ENCODE results near the gene UNK. TPM values are rescaled to one million over a fixed set of nuclear protein-coding genes. Genes with fewer than 3 reads are reported as not detected.
A peak's percentile ranks its signal among the peaks of the same experiment; 100 is the strongest.
"Not testable (repeated sequence)": the region's sequence is repeated elsewhere in the genome, so short reads cannot be mapped to it uniquely, and the experiment has no call there.

Gene UNK
- total and polyA plus RNA-seq, 2 donors: 13.7 to 31.6 TPM

GRCh38 chr17:75851693-75851991 lies 67.0 kb downstream of the UNK start:
- H3K36me3 ChIP-seq (ENCODE audit: control insufficient read depth in 2 of 2, insufficient read depth in 2 of 2, low read length in 1 of 2): peaks cover 45 to 53% of the 10 kb centered on the region in 2 donors
- H3K9me3 ChIP-seq (ENCODE audit: control insufficient read depth in 2 of 2, insufficient read depth in 1 of 2, low read length in 1 of 2): peaks cover 0 to 10% of the 10 kb centered on the region in 2 donors
- 98% methylated on average over 15 of the region's 15 CpGs for WGBS
- not testable (repeated sequence) for H3K4me3 ChIP-seq (ENCODE audit: low read length in 2 of 2); DNase-seq (ENCODE audit: low read depth in 6 of 9, low spot score in 9 of 9); H3K27me3 ChIP-seq (ENCODE audit: control insufficient read depth in 2 of 2, insufficient read depth in 1 of 2, low read length in 1 of 2); H3K27ac ChIP-seq (ENCODE audit: low read depth in 1 of 2, low read length in 1 of 2)
- peaks cover 15 to 30% of the 10 kb centered on the region in 2 donors for H3K4me1 ChIP-seq (ENCODE audit: control insufficient read depth in 2 of 2, insufficient read depth in 2 of 2, low read length in 2 of 2)

- Histone ChIP-seq H3K4me1 (ENCODE audit: control insufficient read depth in 2 of 2, insufficient read depth in 2 of 2, low read length in 2 of 2) (peaks cover 15 to 28% of the 10 kb centered on the region in 2 donors), H3K27ac (ENCODE audit: low read depth in 1 of 2, low read length in 1 of 2) (no peak overlapping the region), H3K4me3 (ENCODE audit: low read length in 2 of 2) (no peak overlapping the region), H3K27me3 (ENCODE audit: control insufficient read depth in 2 of 2, insufficient read depth in 1 of 2, low read length in 1 of 2) (no peaks in the 10 kb centered on the region), H3K9me3 (ENCODE audit: control insufficient read depth in 2 of 2, insufficient read depth in 1 of 2, low read length in 1 of 2) (peaks cover 0 to 10% of the 10 kb centered on the region in 2 donors), H3K36me3 (ENCODE audit: control insufficient read depth in 2 of 2, insufficient read depth in 2 of 2, low read length in 1 of 2) (peaks cover 27 to 35% of the 10 kb centered on the region in 2 donors)
- DNase-seq (ENCODE audit: low read depth in 6 of 9, low spot score in 9 of 9): no peak
- 93% methylated on average over 7 of the region's 7 CpGs for WGBS
These were observed 68.8 kb downstream of the UNK start for GRCh38 chr17:75853433-75853832.

- WGBS: 68% methylated on average over 7 of the region's 7 CpGs
- no peaks in the 10 kb centered on the region for H3K27me3 ChIP-seq (ENCODE audit: control insufficient read depth in 2 of 2, insufficient read depth in 1 of 2, low read length in 1 of 2)
- peak overlapping the region; percentile 69 to 91 for H3K4me3 ChIP-seq (ENCODE audit: low read length in 2 of 2)
- peaks cover 15 to 29% of the 10 kb centered on the region in 2 donors for H3K4me1 ChIP-seq (ENCODE audit: control insufficient read depth in 2 of 2, insufficient read depth in 2 of 2, low read length in 2 of 2)
- peak overlapping the region; percentile 66 to 82 for H3K27ac ChIP-seq (ENCODE audit: low read depth in 1 of 2, low read length in 1 of 2)
- peaks cover 21 to 27% of the 10 kb centered on the region in 2 donors for H3K36me3 ChIP-seq (ENCODE audit: control insufficient read depth in 2 of 2, insufficient read depth in 2 of 2, low read length in 1 of 2)
- no peak for DNase-seq (ENCODE audit: low read depth in 6 of 9, low spot score in 9 of 9)
- H3K9me3 ChIP-seq (ENCODE audit: control insufficient read depth in 2 of 2, insufficient read depth in 1 of 2, low read length in 1 of 2): peaks cover 0 to 4% of the 10 kb centered on the region in 2 donors
These were observed 69.6 kb downstream of the UNK start for GRCh38 chr17:75854101-75854748.

GRCh38 chr17:75854881-75855309 lies 70.3 kb downstream of the UNK start:
- Histone ChIP-seq H3K4me1 (ENCODE audit: control insufficient read depth in 2 of 2, insufficient read depth in 2 of 2, low read length in 2 of 2) (peaks cover 15 to 25% of the 10 kb centered on the region in 2 donors), H3K27ac (ENCODE audit: low read depth in 1 of 2, low read length in 1 of 2) (peak overlapping the region; percentile 82 to 93), H3K4me3 (ENCODE audit: low read length in 2 of 2) (peak overlapping the region; percentile 69 to 91), H3K27me3 (ENCODE audit: control insufficient read depth in 2 of 2, insufficient read depth in 1 of 2, low read length in 1 of 2) (no peaks in the 10 kb centered on the region), H3K36me3 (ENCODE audit: control insufficient read depth in 2 of 2, insufficient read depth in 2 of 2, low read length in 1 of 2) (peaks cover 14 to 20% of the 10 kb centered on the region in 2 donors), H3K9me3 (ENCODE audit: control insufficient read depth in 2 of 2, insufficient read depth in 1 of 2, low read length in 1 of 2) (peaks cover 0 to 4% of the 10 kb centered on the region in 2 donors)
- no peak for DNase-seq (ENCODE audit: low read depth in 6 of 9, low spot score in 9 of 9)
- under 1% methylated on average over 19 of the region's 19 CpGs for WGBS

DNA sequence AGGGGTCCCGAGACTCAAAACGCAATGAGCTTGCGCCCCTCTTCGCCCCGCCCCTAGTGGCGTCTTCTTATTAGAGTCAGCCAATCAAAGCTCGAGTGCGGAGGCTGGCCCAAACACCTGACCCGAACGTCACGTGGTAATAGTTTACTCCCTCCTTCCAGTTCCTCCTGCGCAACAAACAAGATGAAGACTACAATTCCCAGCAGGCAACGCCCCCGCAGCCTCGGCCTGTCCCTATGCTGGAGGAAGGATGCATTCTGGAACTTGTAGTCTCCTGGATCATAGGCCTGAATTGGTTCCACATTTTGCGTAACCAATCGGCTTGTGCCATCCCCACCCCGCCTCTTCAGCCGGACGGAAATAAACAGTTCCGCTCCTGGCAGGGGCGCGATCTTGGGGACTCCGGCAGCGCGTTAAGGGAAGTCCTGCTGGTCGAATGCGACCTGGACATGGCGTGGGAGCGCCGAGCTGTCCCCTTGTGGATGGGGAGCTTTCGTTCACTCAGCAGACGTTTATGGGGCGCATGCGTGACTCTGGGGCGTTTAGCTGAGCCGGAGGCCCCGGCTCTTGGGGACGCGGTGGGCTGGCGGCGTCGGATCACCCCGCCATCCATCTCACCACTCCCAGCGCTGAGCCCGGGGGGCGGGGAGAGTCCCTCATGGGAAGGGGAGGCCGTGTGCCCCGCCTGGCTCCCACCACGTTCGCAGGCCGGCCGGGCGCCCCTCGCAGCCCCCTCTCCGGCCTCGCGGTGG lies 70.9 kb downstream of the UNK start, which contains the start of gene WBP2:
WBP2 (minus strand) TSS at position 26 of the 752 bp plus-strand sequence. CDS start 38 bp downstream, outside the sequence.
- peak within 1 kb of the TSS; percentile 94 to 95 for H3K27ac ChIP-seq (ENCODE audit: low read depth in 1 of 2, low read length in 1 of 2)
- H3K4me1 ChIP-seq (ENCODE audit: control insufficient read depth in 2 of 2, insufficient read depth in 2 of 2, low read length in 2 of 2): peaks cover 15 to 25% of the 10 kb centered on the region in 2 donors
- peaks cover 0 to 4% of the 10 kb centered on the region in 2 donors for H3K9me3 ChIP-seq (ENCODE audit: control insufficient read depth in 2 of 2, insufficient read depth in 1 of 2, low read length in 1 of 2)
- H3K27me3 ChIP-seq (ENCODE audit: control insufficient read depth in 2 of 2, insufficient read depth in 1 of 2, low read length in 1 of 2): no peaks in the 10 kb centered on the region
- peak within 1 kb of the TSS; percentile 75 to 91 for H3K4me3 ChIP-seq (ENCODE audit: low read length in 2 of 2)
- peaks cover 11 to 16% of the 10 kb centered on the region in 2 donors for H3K36me3 ChIP-seq (ENCODE audit: control insufficient read depth in 2 of 2, insufficient read depth in 2 of 2, low read length in 1 of 2)
- under 1% methylated on average over 58 of the region's 58 CpGs for WGBS
- DNase-seq (ENCODE audit: low read depth in 6 of 9, low spot score in 9 of 9): peak; percentile 98 to 100 (median 99)

DNA sequence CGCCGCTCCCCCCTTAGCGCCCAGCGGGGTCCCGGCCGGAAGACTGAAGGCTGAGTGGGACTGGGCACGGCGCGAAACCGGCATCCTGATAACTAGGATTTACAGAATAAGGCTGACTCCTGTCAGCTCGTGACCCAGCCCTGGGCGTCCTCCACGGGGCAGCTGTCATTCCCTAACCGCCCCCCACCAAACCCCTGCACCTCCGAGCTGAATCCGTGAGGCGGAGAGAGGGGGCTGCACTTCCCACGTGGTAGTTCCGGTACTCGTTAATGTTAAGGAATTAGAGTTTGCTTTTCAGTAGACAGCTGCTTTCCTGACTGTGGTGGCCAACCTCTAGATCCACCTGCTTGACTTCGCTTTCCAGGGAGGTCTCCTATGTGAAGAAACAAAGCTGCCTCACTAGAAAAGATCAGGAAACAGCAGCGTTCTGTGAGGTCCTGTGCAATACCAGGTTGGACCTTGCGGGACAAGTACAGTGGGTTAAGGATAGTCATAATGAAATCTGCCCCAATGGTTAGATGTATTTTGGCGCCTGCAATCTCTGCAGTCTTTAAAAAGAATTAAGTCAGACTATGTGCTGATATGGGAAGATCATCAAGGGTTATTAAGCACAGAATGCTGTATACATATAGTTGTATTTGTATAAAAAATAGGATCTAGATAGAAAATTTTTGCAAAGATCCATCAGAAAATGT lies 71.6 kb downstream of the UNK start:
- peaks cover 0 to 4% of the 10 kb centered on the region in 2 donors for H3K9me3 ChIP-seq (ENCODE audit: control insufficient read depth in 2 of 2, insufficient read depth in 1 of 2, low read length in 1 of 2)
- H3K4me1 ChIP-seq (ENCODE audit: control insufficient read depth in 2 of 2, insufficient read depth in 2 of 2, low read length in 2 of 2): peaks cover 15 to 27% of the 10 kb centered on the region in 2 donors
- peaks cover 3 to 9% of the 10 kb centered on the region in 2 donors for H3K36me3 ChIP-seq (ENCODE audit: control insufficient read depth in 2 of 2, insufficient read depth in 2 of 2, low read length in 1 of 2)
- WGBS: 2% methylated on average over 24 of the region's 24 CpGs
- H3K27ac ChIP-seq (ENCODE audit: low read depth in 1 of 2, low read length in 1 of 2): peak overlapping the region; percentile 94 to 95
- peak overlapping the region; percentile 75 to 91 for H3K4me3 ChIP-seq (ENCODE audit: low read length in 2 of 2)
- peak in 1 of 9 donors; percentile 53 for DNase-seq (ENCODE audit: low read depth in 6 of 9, low spot score in 9 of 9)
- H3K27me3 ChIP-seq (ENCODE audit: control insufficient read depth in 2 of 2, insufficient read depth in 1 of 2, low read length in 1 of 2): no peaks in the 10 kb centered on the region

- peaks cover 14 to 38% of the 10 kb centered on the region in 2 donors for H3K4me1 ChIP-seq (ENCODE audit: control insufficient read depth in 2 of 2, insufficient read depth in 2 of 2, low read length in 2 of 2)
- not testable (repeated sequence) for H3K4me3 ChIP-seq (ENCODE audit: low read length in 2 of 2); H3K27ac ChIP-seq (ENCODE audit: low read depth in 1 of 2, low read length in 1 of 2)
These were observed 74.8 kb downstream of the UNK start for GRCh38 chr17:75859358-75859757.

GRCh38 chr17:75861927-75862317 lies 77.3 kb downstream of the UNK start:
- no peaks in the 10 kb centered on the region for H3K9me3 ChIP-seq (ENCODE audit: control insufficient read depth in 2 of 2, insufficient read depth in 1 of 2, low read length in 1 of 2)
- H3K27ac ChIP-seq (ENCODE audit: low read depth in 1 of 2, low read length in 1 of 2): no peak overlapping the region
- no peaks in the 10 kb centered on the region for H3K36me3 ChIP-seq (ENCODE audit: control insufficient read depth in 2 of 2, insufficient read depth in 2 of 2, low read length in 1 of 2)
- WGBS: 97% methylated on average over 9 of the region's 9 CpGs
- H3K4me1 ChIP-seq (ENCODE audit: control insufficient read depth in 2 of 2, insufficient read depth in 2 of 2, low read length in 2 of 2): peaks cover 13 to 35% of the 10 kb centered on the region in 2 donors
- DNase-seq (ENCODE audit: low read depth in 6 of 9, low spot score in 9 of 9): no peak
- H3K4me3 ChIP-seq (ENCODE audit: low read length in 2 of 2): no peak overlapping the region
- H3K27me3 ChIP-seq (ENCODE audit: control insufficient read depth in 2 of 2, insufficient read depth in 1 of 2, low read length in 1 of 2): no peaks in the 10 kb centered on the region

More at GRCh38 chr17:75859358-75859757, 74.8 kb downstream of the UNK start:
- not testable (repeated sequence) for H3K36me3 ChIP-seq (ENCODE audit: control insufficient read depth in 2 of 2, insufficient read depth in 2 of 2, low read length in 1 of 2); DNase-seq (ENCODE audit: low read depth in 6 of 9, low spot score in 9 of 9); H3K27me3 ChIP-seq (ENCODE audit: control insufficient read depth in 2 of 2, insufficient read depth in 1 of 2, low read length in 1 of 2); H3K9me3 ChIP-seq (ENCODE audit: control insufficient read depth in 2 of 2, insufficient read depth in 1 of 2, low read length in 1 of 2)
- WGBS: 94% methylated on average over 10 of the region's 10 CpGs

All from thymus (tissue), 11 donors.